Right ventricle myocardium inferior (tissue), 1 donor: ENCODE results near the gene TENM4. TPM values are rescaled to one million over a fixed set of nuclear protein-coding genes. Genes with fewer than 3 reads are reported as not detected.
A peak's percentile ranks its signal among the peaks of the same experiment; 100 is the strongest.

Experiments
- ATAC-seq: fragments of 200-7000 bp; cut with Tn5 transposase; one replicate; pipeline ENCODE4 v1.9.1; 2020; ENCODE audit warnings: mild to moderate bottlenecking, moderate library complexity
- DNase-seq: peaks from one replicate; pipeline ENCODE4 v3.0.0; 2021; ENCODE audit errors: missing footprints
- intact Hi-C: fragments of 100-400 bp; cut with DNase I; formaldehyde crosslinking; loops from one replicate; pipeline ENCODE4 v1.11.0; 2022
- total RNA-seq: library from RNA; stranded (reverse); fragmentation: NEBNext Ultra II Directional; extraction: Animal tissue kit (Norgen Biotek cat#: 25700); gene quantifications from one replicate; pipeline ENCODE4 v1.2.1, GENCODE V29; 2021
- donor health status: DM: no; HTN: yes; CAD: no; lungs with severe emphysema.

TENM4 gene
- total RNA-seq, 1 donor from 2014 or later = 0.35 TPM

DNA sequence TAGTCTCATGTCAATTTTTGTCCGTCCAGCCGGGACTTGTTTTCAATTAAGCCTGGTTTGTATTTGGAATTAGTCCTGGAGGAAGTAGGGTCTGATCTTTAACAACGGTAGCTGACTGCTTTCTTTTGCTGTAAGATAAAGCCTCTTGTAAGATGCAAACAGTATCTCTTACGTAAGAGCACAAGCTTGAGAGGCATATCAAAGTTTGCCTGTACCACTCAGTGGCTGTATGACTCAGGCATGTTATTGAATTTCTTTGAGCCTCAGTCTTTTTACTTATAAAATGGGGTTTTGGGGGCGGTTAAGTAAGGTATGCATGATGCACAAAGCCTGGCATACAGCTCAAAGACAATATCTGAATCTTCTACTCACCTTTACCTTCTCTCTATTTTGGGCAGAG lies 667.8 kb downstream of the TENM4 start:
- intact Hi-C loops = no loop called here
- no peak for ATAC-seq
- no peak for DNase-seq

DNA sequence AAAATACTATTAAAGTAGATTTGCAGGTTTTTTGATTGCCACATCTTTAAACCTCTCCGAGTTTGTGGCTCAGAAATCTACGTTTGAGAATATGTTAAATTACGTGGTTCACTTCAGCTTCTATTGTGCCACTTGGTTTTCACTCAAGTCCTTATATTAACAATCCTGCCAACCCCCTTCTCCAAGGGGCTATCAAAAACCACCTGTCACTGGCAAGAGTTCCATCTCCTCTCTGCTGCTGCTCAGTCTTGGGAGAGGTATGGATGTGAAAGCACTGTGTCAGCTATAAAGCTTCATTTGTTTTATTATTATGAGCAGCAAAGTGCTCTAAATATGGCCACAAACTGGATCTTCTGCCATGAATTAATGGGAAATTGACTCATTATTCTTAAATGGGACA lies 668.6 kb downstream of the TENM4 start:
- no peak for ATAC-seq
- intact Hi-C loops = no loop called here
- no peak for DNase-seq

DNA sequence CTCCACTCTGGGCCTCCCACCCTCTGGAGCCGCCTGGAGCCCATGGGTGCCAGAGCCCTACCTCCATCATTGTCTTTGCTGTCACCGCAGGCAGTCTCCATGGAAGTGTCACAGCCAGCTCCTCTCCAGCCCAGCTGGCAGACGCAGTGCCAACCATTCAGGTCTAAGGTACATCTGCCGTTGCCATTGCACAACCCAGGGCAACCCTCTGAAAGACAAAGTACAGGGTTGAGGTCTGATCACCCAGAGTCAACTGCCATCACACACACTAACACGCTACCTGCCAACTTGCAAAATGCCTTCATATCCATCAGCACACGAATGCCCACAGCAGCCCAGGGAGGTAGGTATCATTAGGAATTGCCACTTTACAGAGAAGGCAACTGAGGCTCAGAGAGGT lies 669.9 kb downstream of the TENM4 start:
- DNase-seq = no peak
- ATAC-seq = no peak
- intact Hi-C loops = no loop called here

DNA sequence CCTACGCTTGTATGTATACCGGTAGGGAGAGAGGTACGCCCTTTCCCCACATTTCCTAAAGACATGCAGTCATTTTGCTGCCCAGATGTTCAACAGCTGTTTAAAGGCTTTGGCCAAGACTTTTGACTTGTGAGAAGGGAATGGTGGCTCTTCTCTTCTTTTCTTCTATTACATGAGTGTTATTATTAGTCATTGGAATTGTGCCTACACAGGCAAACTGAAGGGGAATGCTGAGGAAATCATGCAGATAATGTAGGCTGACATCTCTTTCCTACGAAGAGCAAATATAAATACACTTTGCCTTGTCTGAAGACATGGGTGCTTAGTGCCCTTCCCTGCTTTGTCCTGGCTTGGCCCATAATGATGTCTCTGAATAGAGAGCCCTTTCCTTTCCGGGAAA lies 671.9 kb downstream of the TENM4 start:
- no peak for DNase-seq
- intact Hi-C loops = no loop called here
- ATAC-seq = no peak

DNA sequence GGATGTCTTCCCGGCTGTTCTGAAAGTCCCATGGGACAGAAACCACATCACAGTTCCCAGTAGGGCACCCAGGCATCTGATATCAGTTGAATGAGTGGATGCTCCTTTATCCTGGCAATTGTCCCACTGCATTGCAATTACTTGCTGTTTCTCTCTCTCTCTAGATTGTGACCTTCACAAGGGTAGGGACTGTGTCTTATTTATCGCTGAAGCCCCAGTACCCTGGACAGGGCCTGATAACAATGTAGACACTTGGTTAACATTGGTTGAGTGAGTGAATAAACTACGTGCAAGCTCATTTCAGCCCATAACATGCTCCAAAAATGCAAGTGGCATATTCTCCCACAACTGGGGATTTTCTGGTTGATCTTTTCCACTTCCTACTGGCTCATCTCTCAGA lies 672.5 kb downstream of the TENM4 start:
- no peak for DNase-seq
- no peak for ATAC-seq
- intact Hi-C loops = no loop called here

DNA sequence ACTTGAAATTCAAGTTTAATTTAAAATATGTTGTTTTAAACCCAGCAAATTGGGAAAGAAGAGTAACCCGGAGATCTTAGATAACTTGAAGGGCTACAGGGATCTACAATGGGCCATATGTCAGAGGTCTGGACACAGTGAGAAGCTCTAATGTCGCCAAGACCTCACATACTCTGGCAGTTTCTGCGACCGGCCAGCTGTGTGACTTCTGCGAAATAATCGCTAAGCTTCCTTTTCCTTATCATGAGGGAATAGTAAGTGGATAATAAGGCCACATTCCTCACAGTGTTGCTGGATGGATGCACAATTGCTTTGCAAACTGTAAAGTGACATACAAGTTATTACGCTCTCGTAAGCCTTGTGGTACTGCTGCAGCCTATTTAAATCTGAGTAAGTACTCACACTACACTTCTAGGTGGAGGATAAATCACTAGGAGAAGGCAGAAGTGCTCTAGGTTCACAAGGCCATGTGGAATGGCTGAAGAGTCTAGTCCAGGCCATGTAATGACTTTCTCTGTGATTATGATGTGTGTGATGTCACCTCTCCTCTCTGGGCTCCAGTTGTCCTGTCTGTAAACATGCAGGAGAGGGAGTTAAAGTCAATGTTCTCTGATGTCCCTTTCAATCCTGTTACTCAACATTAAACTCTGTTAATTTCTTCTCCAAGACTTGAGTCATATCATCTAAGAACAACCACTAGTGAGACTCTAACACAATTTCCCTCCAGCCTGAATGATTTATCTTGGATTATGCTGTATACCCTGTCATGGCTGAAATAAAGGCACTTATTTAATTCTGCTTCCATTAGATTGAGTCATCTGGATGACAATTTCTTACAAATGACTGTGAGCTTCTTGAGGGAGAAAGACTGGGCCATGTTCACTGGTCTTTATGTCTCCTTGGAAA lies 673.5 kb downstream of the TENM4 start:
- DNase-seq (no peak), ATAC-seq (peak; percentile 22)
- intact Hi-C loops = no loop called here

DNA sequence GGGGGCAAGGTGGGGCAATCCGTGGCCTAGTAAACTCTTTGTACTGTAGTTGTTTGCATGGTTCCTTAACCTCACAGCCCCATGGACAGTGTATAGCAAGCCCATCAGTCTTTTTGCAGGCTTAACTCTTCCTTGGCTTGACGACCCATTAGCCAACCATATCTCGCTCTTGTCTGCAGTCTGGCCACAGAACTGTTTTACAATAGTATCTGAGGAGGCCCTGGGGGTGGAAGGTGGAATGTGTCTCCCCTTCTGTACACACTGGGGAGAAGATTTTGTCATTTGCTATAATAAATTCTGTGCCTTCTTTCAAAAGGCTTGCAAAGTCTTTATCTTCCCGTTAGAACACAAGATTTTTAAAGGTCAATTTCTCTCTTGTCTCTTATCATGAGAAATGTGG lies 675.9 kb downstream of the TENM4 start:
- ATAC-seq (no peak), DNase-seq (no peak)

DNA sequence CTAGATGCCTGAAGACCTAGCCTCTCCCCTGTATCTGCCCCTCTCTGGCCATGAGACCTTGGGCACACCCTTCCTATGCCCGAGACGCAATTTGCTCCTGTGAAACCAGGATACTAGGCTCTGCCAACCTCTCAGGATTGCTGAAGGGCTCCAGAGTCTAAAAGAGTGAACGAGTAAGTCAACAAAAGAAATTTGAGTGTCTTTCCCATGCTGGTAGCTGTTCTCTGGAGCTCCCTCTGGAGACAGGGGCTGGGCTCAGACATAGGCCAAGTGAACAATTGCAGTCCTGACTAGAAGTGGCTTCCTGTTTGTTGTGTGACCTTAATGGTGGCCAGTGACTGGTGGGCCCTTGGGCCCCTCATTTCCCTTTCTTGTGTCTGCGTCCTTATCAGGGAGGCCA lies 677.2 kb downstream of the TENM4 start:
- no peak for DNase-seq
- intact Hi-C loops = no loop called here
- ATAC-seq = no peak

More for the DNA sequence above, 675.9 kb downstream of the TENM4 start:
- intact Hi-C loops = no loop called here

DNA sequence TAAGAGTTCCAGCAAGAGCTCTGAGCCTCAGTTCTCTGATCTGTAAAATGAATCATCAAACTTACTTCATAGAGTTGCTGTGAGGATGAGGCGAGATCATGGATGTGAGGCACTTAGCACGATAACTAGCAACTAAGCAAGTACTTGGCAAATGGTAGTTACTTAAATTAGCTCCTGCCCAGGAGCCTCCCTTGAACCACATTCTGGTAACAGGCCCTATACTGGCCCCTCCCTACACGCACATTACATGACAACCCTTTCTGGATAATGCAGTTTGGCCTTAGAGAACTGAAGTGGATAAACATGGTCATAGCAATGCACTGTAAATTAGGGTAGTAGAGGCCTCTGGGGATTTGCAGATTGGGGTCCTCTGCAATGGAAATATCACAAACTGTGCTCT lies 678.7 kb downstream of the TENM4 start:
- DNase-seq = no peak
- no peak for ATAC-seq
- intact Hi-C loops = no loop called here

DNA sequence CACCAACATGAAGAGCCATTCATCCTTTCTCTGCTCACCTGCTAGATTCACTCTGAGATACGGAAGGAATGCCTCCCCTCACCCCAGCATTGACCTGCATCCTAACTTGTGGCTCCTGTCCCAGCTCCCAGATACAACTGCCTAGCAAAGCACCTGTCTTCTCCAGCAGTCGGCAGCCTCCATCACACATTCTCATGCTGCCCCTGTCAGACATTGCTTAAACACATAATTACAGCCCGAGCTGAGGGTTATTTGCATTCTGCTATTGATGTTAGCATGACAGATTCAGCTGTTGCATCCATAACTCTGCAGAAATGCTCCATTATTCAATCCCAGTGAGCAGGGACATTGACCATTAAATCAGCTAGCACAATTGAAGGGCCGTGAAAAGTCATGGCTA lies 681.8 kb downstream of the TENM4 start:
- DNase-seq = no peak
- no peak for ATAC-seq
- intact Hi-C loops = no loop called here

DNA sequence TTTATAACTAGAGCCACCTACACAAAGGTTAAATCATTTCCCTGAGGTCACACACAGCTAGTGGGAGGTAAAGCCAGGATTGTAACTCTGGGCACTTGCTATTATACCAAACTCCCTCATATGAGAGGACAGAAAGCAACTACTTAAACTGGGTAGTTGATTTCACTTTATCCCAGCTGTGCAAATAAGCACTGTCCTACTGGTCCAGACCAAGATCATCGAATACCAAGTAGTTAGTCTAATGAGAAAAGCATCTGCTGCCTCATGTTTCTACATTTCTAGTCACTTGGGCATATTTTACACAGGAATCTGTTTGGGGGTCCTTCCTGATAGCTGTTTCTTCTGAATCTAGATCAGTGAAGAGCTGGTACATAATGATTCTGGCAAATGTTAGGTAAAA lies 687.5 kb downstream of the TENM4 start:
- intact Hi-C loops = no loop called here
- ATAC-seq (no peak), DNase-seq (no peak)

DNA sequence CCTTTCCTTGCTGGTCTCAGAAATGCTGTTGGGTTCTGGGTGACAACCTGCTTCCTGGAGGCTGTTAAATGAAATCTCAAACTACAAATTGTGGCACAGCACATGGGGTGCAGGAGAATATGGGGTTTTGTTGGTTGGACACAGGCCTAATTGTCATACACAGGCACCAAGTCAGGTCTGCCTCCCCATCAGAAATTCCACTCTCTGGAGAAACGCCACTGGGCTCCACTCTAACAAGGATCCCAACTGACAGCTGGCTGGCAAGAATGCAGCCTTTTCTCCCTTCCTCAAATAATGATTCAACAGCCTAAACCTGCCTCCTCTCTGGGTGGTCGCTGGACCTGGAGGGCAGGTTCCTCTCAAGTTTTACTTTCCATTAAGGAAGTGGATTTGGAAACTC lies 688.3 kb downstream of the TENM4 start:
- ATAC-seq (no peak), DNase-seq (no peak)
- intact Hi-C loops = no loop called here

DNA sequence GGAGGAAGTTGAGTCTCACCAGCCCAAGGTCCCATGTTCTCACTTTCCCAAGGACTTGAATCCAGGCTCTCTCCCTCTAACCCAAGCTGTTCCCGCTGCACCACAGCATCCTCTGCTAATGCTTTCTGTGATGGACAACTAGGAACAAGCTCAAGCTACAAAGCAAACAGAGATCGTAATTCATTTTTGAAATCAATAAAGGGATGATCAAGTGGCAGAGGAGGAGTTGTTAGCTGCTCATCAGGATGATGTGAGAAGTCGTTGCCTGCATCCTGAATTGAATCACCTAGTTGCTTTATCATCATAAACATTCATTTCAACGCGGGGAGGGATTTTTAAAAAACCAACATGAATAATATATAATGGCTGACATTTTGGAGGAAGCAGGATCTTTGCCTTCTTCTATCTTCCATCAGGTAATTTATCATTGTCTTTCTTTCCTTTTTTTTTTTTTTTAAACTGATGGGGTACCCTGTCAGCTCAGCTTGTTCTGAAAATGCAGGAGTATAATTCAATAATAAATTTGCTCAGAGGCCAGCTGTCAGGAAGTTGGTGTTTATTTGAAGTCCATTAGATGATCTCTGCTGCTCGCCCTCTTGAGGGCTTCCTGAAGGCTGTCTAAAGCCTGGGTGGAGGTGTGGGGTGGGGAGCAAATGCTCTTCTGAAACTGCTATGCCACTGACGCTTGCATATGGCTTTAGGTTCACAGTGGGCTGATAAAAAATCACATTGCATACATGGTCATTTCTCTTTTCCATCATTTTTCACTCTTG lies 691.7 kb downstream of the TENM4 start:
- DNase-seq = no peak
- ATAC-seq = no peak
- intact Hi-C loops = no loop called here

DNA sequence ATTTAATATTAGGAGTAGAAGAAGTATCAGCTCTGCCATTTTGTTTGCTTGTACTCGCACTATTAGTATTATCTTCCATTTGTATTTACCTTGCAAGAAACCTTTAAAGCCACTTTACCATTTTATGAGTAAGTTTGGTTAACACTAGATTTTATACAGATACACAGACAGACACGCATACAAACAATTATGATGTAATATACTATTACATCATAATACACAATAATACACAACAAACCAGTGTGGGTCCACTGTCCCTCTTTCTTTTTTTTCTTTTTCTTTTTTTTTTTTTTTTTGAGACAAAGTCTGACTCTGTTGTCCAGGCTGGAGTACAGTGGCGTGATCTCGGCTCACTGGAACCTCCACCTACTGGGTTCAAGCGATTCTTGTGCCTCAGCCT lies 695.9 kb downstream of the TENM4 start:
- ATAC-seq = no peak
- no peak for DNase-seq
- intact Hi-C loops = no loop called here

DNA sequence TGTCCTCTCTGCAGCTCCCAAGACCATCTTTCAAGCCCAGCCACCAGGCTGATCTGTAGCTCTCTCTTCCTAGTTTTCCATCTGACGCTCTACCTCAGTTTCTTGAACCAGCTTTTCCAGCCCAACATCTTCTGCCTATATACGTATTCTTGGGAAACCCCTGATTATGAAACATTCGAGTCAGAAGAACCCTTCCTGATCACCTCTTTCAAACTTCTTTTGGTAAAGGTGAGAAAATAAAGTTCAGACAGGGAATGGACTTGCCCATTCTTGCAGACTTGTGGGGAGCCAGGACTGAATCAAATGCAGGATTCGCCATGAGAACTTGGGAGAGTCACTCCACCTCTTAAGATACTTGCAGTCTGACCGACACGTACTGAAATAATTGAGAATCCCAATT lies 696.6 kb downstream of the TENM4 start:
- intact Hi-C loops = no loop called here
- no peak for ATAC-seq
- DNase-seq = no peak

DNA sequence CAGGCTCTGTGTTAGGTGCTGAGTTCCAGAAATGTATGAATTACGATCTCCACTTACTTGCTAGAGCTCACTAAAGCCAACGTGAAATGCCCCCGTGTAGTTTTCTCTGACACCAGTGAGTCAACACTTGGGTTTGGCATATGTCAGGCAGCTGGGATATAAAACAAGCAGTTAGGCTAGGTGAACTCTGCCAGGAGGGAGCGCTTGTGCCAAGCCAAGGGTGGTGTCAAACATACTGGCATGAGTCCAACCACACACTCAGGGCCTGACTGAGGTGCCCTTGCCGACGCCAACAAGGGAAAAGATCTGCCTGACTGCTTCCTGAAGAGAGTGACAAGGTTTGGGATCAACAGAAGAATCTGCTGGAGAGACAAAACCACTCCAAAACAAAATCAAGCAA lies 698.4 kb downstream of the TENM4 start:
- intact Hi-C loops = no loop called here
- peak; percentile 66 for DNase-seq
- ATAC-seq = peak; percentile 89

DNA sequence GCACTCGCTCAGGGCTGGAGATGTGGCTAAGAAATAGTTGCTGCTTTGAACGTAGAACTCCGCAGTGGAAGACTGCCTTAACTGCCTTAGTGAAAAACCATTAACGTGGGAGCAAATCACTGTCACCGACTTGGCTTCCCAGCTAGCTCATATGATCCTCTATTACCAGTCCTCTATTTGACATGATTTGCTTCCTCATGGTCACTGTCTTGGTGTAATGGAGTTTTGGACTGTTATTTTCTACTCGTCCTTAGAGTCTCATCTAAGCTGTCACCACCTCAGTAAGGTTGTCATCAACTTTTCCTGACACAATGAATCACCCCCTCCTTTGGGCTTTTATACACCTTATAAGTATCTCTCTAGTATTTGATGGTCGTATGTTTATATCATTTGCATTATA lies 699.1 kb downstream of the TENM4 start:
- DNase-seq (no peak), ATAC-seq (peak; percentile 46)
- intact Hi-C loops = no loop called here

DNA sequence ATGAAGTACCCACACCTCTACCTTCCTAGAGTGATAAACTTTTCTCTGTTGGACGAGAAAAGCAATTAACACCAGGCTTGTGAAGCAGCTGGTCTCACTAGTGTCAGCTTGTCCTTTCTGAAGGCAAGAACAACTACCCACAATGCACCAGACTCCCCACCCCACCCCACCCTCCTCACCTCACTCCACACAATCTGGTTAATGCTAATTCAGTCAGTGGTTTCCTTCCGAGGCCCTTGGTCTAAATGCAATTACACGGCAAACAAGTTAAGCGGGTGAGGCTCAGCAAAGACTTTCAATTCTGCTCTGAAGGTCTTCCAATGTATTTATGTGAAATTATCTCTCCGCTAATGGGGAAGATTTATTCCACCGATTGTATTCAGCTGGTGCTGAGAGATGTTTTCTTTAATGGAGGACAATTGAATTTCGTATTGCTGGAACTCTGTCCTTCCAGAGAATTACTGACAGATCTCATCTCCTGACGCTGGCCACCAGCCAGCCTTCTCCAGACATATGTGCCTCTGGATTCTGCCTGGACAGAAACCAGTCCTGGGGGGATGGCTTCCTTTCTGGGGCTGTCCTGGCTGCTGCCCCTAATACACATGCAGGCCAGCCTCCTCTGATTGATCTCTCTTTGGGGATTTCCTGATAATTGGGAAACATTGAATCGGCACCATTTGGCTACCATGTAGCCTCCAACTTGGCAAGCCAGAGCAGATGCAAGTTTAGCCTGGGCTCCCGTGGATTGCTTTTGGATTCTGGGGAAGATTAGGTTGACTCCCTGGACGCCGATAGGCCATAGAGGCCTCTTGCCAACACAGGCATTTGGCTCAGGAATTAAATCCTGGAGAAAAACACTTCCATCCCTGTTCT lies 700.4 kb downstream of the TENM4 start:
- intact Hi-C loops = no loop called here
- peak; percentile 19 for ATAC-seq
- DNase-seq = peak; percentile 69

DNA sequence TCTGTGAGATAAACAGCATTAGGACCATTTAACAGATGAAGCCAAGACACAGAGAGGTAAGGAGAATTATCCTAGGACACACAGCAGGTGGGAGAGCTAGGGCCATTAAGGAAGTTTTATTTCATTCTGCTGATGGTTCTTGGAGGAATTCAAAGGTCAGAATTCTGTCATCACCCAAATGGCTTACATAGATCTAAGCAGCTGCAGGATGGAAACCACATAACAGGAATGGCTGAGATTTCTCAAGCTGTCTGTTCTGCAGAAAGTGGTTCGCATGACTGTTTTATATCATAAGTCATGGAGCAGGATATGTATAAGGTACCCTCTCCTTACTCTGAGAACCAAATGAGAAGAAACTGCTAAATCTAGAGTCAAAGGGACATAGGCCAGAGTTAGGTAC lies 702.9 kb downstream of the TENM4 start:
- ATAC-seq (no peak), DNase-seq (no peak)
- intact Hi-C loops = no loop called here
